Ovary (tissue), 9 donors: Measurements from ENCODE around the gene GABRB3. TPM values are rescaled to one million over a fixed set of nuclear protein-coding genes. Genes with fewer than 3 reads are reported as not detected.

Experiments used
- DNase-seq, 5 donors: peaks; one replicate each; pipeline ENCODE4 v3.0.0-alpha.2; 2019 to 2020
- H3K27ac ChIP-seq, 2 donors: fragments of 200-600 bp; one replicate each; pipeline versions ENCODE4 v1.5.1 to v1.8.0; 2019 to 2022
- H3K27me3 ChIP-seq: fragments of 200-600 bp; one replicate; pipeline ENCODE4 v1.8.0; 2022
- H3K36me3 ChIP-seq: fragments of 200-600 bp; sonication (generic); one replicate; pipeline ENCODE4 v1.5.1; 2019
- H3K4me1 ChIP-seq: one replicate; pipeline ENCODE4 v1.8.1; 2013; ENCODE audit warnings: mild to moderate bottlenecking, moderate library complexity; ENCODE audit not compliant: insufficient read depth
- H3K4me3 ChIP-seq: fragments of 200-600 bp; sonication (generic); one replicate; pipeline ENCODE4 v1.5.1; 2017
- H3K9me3 ChIP-seq, 2 donors: fragments of 200-600 bp in 1 of 2; sonication (generic) in 1 of 2; one replicate each; pipeline versions ENCODE4 v1.5.1 to v1.8.1; 2013 to 2019; ENCODE audit warnings: mild to moderate bottlenecking in 1 of 2, moderate library complexity in 1 of 2
- EP300 ChIP-seq: sonication (generic); formaldehyde crosslinking; IDR thresholded peaks from one replicate; pipeline ENCODE4 v1.6.1; 2017; ENCODE audit warnings: antibody characterized with exemption
- POLR2A ChIP-seq: fragments of 450-650 bp; IDR thresholded peaks from one replicate; pipeline ENCODE4 v1.6.1; 2017; ENCODE audit warnings: antibody characterized with exemption, mild to moderate bottlenecking, moderate library complexity
- WGBS, 3 donors: extraction: QIAGEN DNeasy Blood & Tissue Kit in 1 of 3; methylation state at CpG; one replicate each; pipeline versions ENCODE4 v1.1.5 to v1.1.7; 2013 to 2017; 5-methylcytosine and 5-hydroxymethylcytosine counted together
- intact Hi-C, 4 donors: fragments of 100-400 bp; cut with DNase I; formaldehyde crosslinking; loops; one replicate each; pipeline versions ENCODE4 v1.11.0 to v1.15.1; 2022 to 2023
- polyA plus RNA-seq, 2 donors: library from polyadenylated mRNA; stranded (reverse); fragments of 200-250 nt in 1 of 2; fragments of 350-450 nt in 1 of 2; fragmentation: Illumina TruSeq in 1 of 2; extraction: RNeasy Lipid Tissue Mini Kit (QIAGEN cat#74804) in 1 of 2; gene quantifications; one replicate each; pipeline ENCODE4 v1.2.3, GENCODE V29; 2013 to 2014
- total RNA-seq, 7 donors: library from RNA; depleted of rRNA in 2 of 7; stranded (reverse); fragments of >200 nt in 2 of 7; fragmentation: NEBNext Ultra II Directional in 3 of 7; extraction: Animal tissue kit (Norgen Biotek cat#: 25700) in 3 of 7; gene quantifications; one replicate each; pipeline versions ENCODE4 v1.1.0 to v1.2.4, GENCODE V29; 2016 to 2023
- TF ChIP-seq, protein P1 (sequence below), 3 donors: fragments of 450-650 bp in 2 of 3; fragments of 200-600 bp in 1 of 3; IDR thresholded peaks; one replicate each; pipeline versions ENCODE4 v1.5.1 to v1.8.0; 2016 to 2022; ENCODE audit warnings: antibody characterized with exemption in 3 of 3, mild to moderate bottlenecking in 1 of 3
- donor health status: DM: no; HTN: no; CAD: no; lungs with moderate emphysema.
- donor health status: DM: no; HTN: no; CAD: no.
- donor health status: Bipolar disorder and iron deficiency.
- donor health status: DM: yes; HTN: yes; CAD: no.
- donor health status: DM: no; HTN: no; CAD: no.
- donor health status: DM: yes; HTN: yes; CAD: no.

The GABRB3 gene
- total and polyA plus RNA-seq, 9 donors = 0.60 to 6.7 (median 3.0) TPM

DNA sequence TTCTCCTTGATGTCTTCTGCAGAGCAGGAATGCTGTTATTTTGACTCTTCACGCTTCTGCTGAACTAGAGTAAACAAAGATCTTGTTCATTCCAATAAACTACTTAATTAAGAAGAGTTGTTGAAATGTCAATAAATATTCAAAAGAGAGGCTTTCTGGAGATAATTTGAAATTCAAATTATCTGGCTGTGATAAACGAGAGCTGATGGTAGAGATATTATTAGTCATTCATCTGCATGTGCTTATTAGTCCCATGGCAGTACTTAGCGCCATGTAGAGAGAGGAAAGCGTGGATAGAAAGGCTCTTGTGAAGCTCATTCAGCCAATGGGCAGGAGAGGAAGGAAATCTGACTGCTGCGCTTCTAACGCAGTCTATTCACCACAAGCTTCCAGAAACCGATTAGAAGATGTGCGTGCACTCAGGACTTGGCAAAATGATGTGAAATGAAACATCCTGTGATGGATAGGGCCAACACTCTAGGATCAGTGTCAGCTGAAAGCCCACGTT, 251.1 kb downstream of the GABRB3 start:
- Histone ChIP-seq H3K27me3 (no peaks in the 10 kb centered on the region), H3K27ac (no peak overlapping the region), H3K9me3 (no peaks in the 10 kb centered on the region), H3K36me3 (no peaks in the 10 kb centered on the region), H3K4me3 (no peak overlapping the region), H3K4me1 (no peaks in the 10 kb centered on the region)
- WGBS, 3 donors = 73 to 78% (median 75%) methylated on average over 9 of the region's 9 CpGs
- TF ChIP-seq EP300 = no peak
- TF ChIP-seq, protein P1, sequence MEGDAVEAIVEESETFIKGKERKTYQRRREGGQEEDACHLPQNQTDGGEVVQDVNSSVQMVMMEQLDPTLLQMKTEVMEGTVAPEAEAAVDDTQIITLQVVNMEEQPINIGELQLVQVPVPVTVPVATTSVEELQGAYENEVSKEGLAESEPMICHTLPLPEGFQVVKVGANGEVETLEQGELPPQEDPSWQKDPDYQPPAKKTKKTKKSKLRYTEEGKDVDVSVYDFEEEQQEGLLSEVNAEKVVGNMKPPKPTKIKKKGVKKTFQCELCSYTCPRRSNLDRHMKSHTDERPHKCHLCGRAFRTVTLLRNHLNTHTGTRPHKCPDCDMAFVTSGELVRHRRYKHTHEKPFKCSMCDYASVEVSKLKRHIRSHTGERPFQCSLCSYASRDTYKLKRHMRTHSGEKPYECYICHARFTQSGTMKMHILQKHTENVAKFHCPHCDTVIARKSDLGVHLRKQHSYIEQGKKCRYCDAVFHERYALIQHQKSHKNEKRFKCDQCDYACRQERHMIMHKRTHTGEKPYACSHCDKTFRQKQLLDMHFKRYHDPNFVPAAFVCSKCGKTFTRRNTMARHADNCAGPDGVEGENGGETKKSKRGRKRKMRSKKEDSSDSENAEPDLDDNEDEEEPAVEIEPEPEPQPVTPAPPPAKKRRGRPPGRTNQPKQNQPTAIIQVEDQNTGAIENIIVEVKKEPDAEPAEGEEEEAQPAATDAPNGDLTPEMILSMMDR (IDR thresholded peaks at IDR 0.05) = no peak
- no peak for TF ChIP-seq POLR2A
- no peak for DNase-seq
- intact Hi-C loops = no loop called here

DNA sequence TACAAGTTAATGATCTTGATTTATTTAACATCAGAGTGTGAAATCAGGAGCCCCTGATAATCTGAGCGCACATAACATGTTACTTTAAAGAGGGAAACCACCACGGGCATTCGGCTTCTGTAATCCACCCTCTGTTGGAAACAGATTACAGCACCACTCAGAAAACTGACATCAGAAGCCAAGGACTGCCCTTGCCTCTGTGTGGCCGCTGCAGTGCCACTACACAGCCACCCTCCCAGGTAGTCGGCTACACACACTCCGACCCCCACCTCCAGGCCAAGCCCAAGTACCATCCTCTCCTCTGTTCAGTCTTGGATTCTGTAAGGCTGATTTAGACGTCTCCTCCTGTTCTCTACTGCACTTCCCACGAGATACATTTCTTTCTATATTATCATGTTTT, 251.7 kb downstream of the GABRB3 start:
- Histone ChIP-seq H3K4me1 (no peaks in the 10 kb centered on the region), H3K27me3 (no peaks in the 10 kb centered on the region), H3K4me3 (no peak overlapping the region), H3K36me3 (no peaks in the 10 kb centered on the region), H3K9me3 (no peaks in the 10 kb centered on the region), H3K27ac (no peak overlapping the region)
- DNase-seq = no peak
- TF ChIP-seq POLR2A = no peak
- no peak for TF ChIP-seq EP300
- TF ChIP-seq, protein P1 (IDR thresholded peaks at IDR 0.05) = no peak
- WGBS, 3 donors = 34 to 42% (median 39%) methylated on average over 8 of the region's 8 CpGs
- intact Hi-C loops = no loop called here

DNA sequence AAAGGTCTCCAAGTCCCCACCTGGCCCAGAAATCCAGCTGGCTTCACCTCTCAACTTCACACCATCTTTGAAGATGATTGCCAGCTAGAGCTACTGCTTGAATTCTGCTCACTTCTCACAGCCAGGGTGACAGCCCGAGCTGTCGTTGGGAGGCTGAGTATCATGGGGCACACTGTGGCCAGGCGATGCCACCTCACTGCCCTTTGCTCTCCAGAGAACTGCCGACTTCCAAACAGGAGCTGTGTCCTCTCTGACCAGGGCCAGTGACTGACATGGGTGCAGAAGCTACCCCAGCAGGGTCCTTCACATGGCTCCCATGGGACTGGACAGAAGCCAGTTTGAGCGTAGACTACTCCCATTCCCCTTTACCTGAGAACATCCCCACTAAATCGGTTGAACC, 254.0 kb downstream of the GABRB3 start:
- H3K9me3 ChIP-seq = no peaks in the 10 kb centered on the region
- no peaks in the 10 kb centered on the region for H3K4me1 ChIP-seq
- WGBS, 3 donors = 72 to 86% (median 78%) methylated on average over 2 to 6 of the region's 6 CpGs
- TF ChIP-seq POLR2A = no peak
- TF ChIP-seq EP300 = no peak
- TF ChIP-seq, protein P1 (IDR thresholded peaks at IDR 0.05) = no peak
- H3K27ac ChIP-seq = no peak overlapping the region
- no peaks in the 10 kb centered on the region for H3K36me3 ChIP-seq
- DNase-seq = no peak
- H3K4me3 ChIP-seq = no peak overlapping the region
- H3K27me3 ChIP-seq = no peaks in the 10 kb centered on the region
- intact Hi-C loops = no loop called here

DNA sequence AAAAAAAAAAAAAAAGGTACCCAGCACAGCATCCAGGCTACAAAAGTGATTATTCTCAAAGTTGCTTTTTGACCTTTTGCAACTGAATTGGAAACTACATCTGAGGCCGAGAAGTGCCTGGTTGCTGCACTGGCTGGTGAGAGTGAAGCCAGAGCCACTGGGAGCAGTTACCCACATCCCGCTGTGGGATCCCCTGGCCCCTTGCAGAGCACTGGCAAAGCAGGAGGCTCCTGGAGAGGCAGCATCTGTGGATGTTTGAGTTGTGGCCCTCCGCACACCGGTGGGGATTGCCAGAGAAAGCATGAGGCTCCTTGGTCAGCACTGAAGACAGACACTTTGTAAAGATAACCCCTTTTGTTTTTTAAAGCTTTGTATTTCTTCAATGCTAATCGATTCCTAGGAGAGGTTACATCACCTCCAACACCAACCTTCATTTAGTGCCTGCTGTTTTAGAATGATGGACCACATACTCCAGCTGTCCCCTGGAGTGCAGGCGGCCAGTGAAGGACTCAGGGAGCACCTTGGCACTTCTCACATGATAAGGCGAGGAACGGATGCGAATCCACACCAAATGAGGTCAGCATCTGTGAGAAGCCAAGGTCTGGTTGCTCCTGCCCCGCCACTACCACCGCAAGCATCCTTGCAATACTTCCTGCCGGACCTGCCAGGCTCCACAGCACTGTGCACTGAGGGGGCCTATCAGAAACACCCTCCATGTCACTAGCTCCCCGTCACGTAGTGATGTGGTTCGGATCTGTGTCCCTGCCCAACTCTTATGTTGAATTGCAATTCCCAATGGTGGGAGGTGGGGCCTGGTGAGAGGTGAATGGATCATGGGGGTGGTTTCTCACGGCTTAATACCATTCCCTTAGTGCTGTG, 256.5 kb downstream of the GABRB3 start:
- intact Hi-C loops = no loop called here
- no peaks in the 10 kb centered on the region for H3K4me1 ChIP-seq
- no peak for DNase-seq
- H3K4me3 ChIP-seq = no peak overlapping the region
- 77 to 94% (median 84%) methylated on average over 16 of the region's 16 CpGs for WGBS, 3 donors
- TF ChIP-seq POLR2A = no peak
- TF ChIP-seq, protein P1 (IDR thresholded peaks at IDR 0.05) = no peak
- H3K9me3 ChIP-seq = no peaks in the 10 kb centered on the region
- no peaks in the 10 kb centered on the region for H3K27me3 ChIP-seq
- H3K27ac ChIP-seq = no peak overlapping the region
- H3K36me3 ChIP-seq = no peaks in the 10 kb centered on the region
